GM21723 (cell line): Measurements from ENCODE around the gene DOCK4.

Experiments
- ATAC-seq: cut with Tn5 transposase; IDR thresholded peaks from one replicate; pipeline ENCODE4 v1.9.1; 2021; ENCODE audit warnings: mild to moderate bottlenecking, moderate library complexity; ENCODE audit not compliant: unreplicated experiment

The DOCK4 gene

GRCh38 chr7:111985798-111986197, 220.4 kb downstream of the DOCK4 start:
- no peak for ATAC-seq

- ATAC-seq: no peak
Measured at GRCh38 chr7:111982804-111983203, 223.4 kb downstream of the DOCK4 start.

- ATAC-seq: no peak
Measured at GRCh38 chr7:111982133-111982532, 224.1 kb downstream of the DOCK4 start.

GRCh38 chr7:111980725-111981124, 225.5 kb downstream of the DOCK4 start:
- no peak for ATAC-seq

- no peak for ATAC-seq
Measured at GRCh38 chr7:111975346-111975745, 230.9 kb downstream of the DOCK4 start.

GRCh38 chr7:111960984-111961383, 245.2 kb downstream of the DOCK4 start:
- no peak for ATAC-seq

- no peak for ATAC-seq
Measured at GRCh38 chr7:111958896-111959295, 247.3 kb downstream of the DOCK4 start.

GRCh38 chr7:111958431-111958830, 247.8 kb downstream of the DOCK4 start:
- no peak for ATAC-seq

- no peak for ATAC-seq
Measured at GRCh38 chr7:111955616-111956015, 250.6 kb downstream of the DOCK4 start.

GRCh38 chr7:111954474-111955381, 251.5 kb downstream of the DOCK4 start:
- no peak for ATAC-seq

- no peak for ATAC-seq
Measured at GRCh38 chr7:111954056-111954455, 252.1 kb downstream of the DOCK4 start.

- ATAC-seq: no peak
Measured at GRCh38 chr7:111953611-111954010, 252.6 kb downstream of the DOCK4 start.

GRCh38 chr7:111952783-111953182, 253.4 kb downstream of the DOCK4 start:
- ATAC-seq: no peak

GRCh38 chr7:111951052-111951451, 255.1 kb downstream of the DOCK4 start:
- no peak for ATAC-seq

- no peak for ATAC-seq
Measured at GRCh38 chr7:111942450-111943081, 263.6 kb downstream of the DOCK4 start.

- ATAC-seq: no peak
Measured at GRCh38 chr7:111937163-111937562, 269.0 kb downstream of the DOCK4 start.

GRCh38 chr7:111933609-111934008, 272.6 kb downstream of the DOCK4 start:
- no peak for ATAC-seq

- ATAC-seq: no peak
Measured at GRCh38 chr7:111931958-111932357, 274.2 kb downstream of the DOCK4 start.

GRCh38 chr7:111931016-111931517, 275.1 kb downstream of the DOCK4 start:
- ATAC-seq: no peak

GRCh38 chr7:111929264-111929663, 276.9 kb downstream of the DOCK4 start:
- no peak for ATAC-seq

GRCh38 chr7:111927353-111928019, 278.7 kb downstream of the DOCK4 start:
- no peak for ATAC-seq
